Activated CD8-positive, alpha-beta memory T cell treated with anti-CD3 and anti-CD28 coated beads for 24 hours (primary cell): ENCODE data around the gene SETD1A.

Source experiments
- DNase-seq: peaks from one replicate; pipeline ENCODE4 v3.0.0-alpha.2; 2020

The SETD1A gene

GRCh38 chr16:30956601-30957455 is 726 bp upstream of the SETD1A start:
- peak; percentile 97 for DNase-seq

- no peak for DNase-seq
Measured at GRCh38 chr16:30958175-30959079, 873 bp downstream of the SETD1A start.

GRCh38 chr16:30961384-30961783 is 3.8 kb downstream of the SETD1A start:
- DNase-seq, result no peak

- no peak for DNase-seq
Measured at GRCh38 chr16:30963925-30964511, 6.5 kb downstream of the SETD1A start.

GRCh38 chr16:30964574-30965226 is 7.1 kb downstream of the SETD1A start:
- DNase-seq, result no peak

- no peak for DNase-seq
Measured at GRCh38 chr16:30965436-30965835, 7.9 kb downstream of the SETD1A start.

GRCh38 chr16:30966033-30966619 is 8.6 kb downstream of the SETD1A start:
- no peak for DNase-seq

- DNase-seq, result no peak
Measured at GRCh38 chr16:30967795-30968194, 10.2 kb downstream of the SETD1A start.

- DNase-seq, result no peak
Measured at GRCh38 chr16:30969246-30969842, 11.8 kb downstream of the SETD1A start.

GRCh38 chr16:30971298-30971697 is 13.7 kb downstream of the SETD1A start:
- no peak for DNase-seq

- no peak for DNase-seq
Measured at GRCh38 chr16:30972872-30973271, 15.3 kb downstream of the SETD1A start.

- no peak for DNase-seq
Measured at GRCh38 chr16:30974348-30974747, 16.8 kb downstream of the SETD1A start.

- no peak for DNase-seq
Measured at GRCh38 chr16:30976486-30976885, 18.9 kb downstream of the SETD1A start.

- no peak for DNase-seq
Measured at GRCh38 chr16:30977502-30977901, 19.9 kb downstream of the SETD1A start.

GRCh38 chr16:30979170-30980022 is 21.8 kb downstream of the SETD1A start:
- DNase-seq, result no peak

- DNase-seq, result no peak
Measured at GRCh38 chr16:30980023-30980371, 22.4 kb downstream of the SETD1A start.

GRCh38 chr16:30980434-30980833 is 22.9 kb downstream of the SETD1A start:
- DNase-seq, result no peak

GRCh38 chr16:30980959-30981358 is 23.4 kb downstream of the SETD1A start:
- DNase-seq, result no peak

GRCh38 chr16:30982548-30983288 is 25.2 kb downstream of the SETD1A start:
- DNase-seq, result no peak

GRCh38 chr16:30983289-30983889 is 25.8 kb downstream of the SETD1A start:
- no peak for DNase-seq
